Suppressor macrophage treated with lipopolysaccharide for 4 hours (primary cell): Measurements from ENCODE around the gene CASQ2.
"Not testable (repeated sequence)": the region's sequence is repeated elsewhere in the genome, so short reads cannot be mapped to it uniquely, and the experiment has no call there.

Experiments
- DNase-seq: peaks from one replicate; pipeline ENCODE4 v3.0.0-alpha.2; 2020

CASQ2 gene

GRCh38 chr1:115779075-115779474 is 10.6 kb upstream of the CASQ2 start:
- not testable (repeated sequence) for DNase-seq

GRCh38 chr1:115771847-115772457 is 3.4 kb upstream of the CASQ2 start:
- DNase-seq = peak; percentile 79

GRCh38 chr1:115771094-115771846 is 2.8 kb upstream of the CASQ2 start:
- no peak for DNase-seq

GRCh38 chr1:115767403-115767802 is 1.1 kb downstream of the CASQ2 start:
- DNase-seq = no peak

GRCh38 chr1:115765091-115765490 is 3.4 kb downstream of the CASQ2 start:
- no peak for DNase-seq

DNA sequence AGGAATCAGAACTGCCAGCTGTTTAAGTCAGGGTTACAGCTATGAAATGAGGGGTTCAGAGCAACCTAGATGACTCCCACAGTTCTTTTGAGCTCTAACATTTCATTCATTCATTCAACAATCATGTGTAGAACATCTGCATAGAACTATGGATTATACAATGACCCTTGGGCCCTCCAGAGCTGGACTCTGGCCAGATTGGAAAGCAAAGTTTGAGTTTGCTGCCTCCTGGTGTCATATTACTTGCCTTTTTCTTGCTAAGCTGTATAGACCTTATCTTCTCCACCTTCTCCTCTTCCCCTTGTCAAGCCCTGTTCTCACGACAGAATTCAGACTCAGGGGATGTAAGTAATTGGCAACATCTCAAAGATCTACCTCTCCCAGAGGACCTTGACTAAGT is 4.0 kb downstream of the CASQ2 start:
- DNase-seq = peak; percentile 41

GRCh38 chr1:115762779-115763178 is 5.7 kb downstream of the CASQ2 start:
- DNase-seq = no peak

GRCh38 chr1:115761601-115762302 is 6.8 kb downstream of the CASQ2 start:
- DNase-seq = no peak

DNA sequence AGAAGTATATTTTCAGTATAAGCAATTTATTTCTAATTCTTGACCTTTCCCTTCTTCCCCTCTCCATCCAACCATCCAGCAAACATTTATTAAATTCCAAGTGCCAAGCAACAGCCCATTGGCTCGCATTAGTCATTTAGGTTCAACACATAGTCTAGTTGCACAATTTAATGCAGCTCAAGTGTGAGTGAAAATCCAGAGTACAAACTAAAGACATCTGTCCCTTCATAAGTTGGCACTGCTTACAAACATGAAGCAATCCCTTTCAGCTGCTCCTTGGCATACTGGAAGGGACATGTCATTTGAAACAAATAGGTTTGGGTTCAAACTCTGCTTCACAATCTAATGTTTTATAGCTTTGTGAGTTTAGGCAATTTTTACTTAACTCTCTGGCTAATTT is 10.7 kb downstream of the CASQ2 start:
- no peak for DNase-seq

DNA sequence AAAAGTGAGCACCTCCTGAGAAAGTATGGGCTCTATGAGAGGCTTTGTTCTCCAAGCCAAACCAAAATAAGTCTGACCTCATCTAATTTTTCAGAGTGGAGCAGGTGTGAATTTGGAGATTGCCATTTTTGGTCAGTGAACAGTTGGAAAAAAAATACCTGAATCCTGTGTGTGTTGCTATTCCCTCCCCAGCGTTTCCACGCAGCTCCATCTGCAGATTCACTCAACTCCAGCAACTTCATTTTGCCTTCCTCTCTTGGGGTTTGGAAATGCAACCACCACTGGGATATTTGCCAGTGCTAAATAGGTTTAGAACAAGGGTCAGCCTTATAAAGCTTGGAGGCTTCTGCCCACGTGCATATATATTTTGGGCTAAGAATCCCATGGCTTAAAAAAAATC is 11.2 kb downstream of the CASQ2 start:
- DNase-seq = no peak

GRCh38 chr1:115755456-115756370 is 12.8 kb downstream of the CASQ2 start:
- no peak for DNase-seq

DNA sequence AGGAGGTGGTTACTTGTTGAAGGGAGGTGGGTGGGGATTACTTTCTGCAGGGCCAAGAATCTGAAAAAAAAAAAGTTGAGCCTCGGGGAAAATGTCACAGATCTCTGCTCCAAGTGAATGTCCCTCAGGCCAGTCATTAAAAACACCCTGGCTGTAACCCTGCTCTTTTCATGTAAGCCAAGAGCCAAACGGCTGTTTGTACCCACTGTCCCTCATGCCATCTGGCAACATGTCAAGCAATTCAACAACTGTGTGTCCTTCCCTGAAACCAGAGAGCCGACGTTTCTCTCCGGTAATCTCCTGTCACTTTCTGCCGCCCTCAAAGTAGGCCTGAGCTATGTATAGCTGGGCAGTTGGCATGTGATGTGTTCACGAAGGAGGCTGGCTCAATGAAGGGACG is 14.7 kb downstream of the CASQ2 start:
- no peak for DNase-seq

GRCh38 chr1:115753361-115753760 is 15.2 kb downstream of the CASQ2 start:
- DNase-seq = no peak

DNA sequence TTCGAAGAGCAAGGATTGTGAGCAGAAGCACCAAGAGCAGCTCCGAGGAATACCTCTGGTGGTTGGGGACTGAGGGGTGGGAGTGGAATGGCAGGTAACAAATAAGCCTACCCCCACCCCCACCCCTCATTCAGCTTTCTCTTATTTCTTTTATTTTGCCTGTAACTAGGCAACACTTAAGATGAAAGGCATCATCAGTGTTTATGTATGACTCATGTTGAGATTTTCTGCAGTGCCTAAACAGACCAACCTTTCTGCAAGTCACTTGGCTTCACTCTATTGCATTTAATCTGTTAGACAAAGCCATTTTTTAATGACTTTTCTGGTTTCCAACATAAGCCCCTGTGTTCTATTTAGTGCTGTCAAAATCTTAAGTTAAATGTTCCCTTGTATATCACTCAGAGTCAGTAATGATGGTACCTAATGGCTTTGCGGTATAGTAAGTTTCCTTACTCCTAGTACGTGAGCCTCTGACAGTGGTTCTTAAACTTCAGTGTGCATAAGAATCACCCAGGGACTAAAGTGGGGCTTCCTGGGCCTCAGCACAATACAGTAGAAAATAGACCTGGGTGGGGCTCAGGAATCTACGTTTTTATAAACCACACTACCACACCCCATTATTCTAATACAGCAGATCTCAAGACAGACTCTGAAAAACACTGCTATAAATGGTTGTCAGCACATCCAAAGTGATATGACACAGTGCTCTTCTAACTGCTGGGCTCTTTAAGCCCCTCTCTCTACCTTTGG is 19.9 kb downstream of the CASQ2 start:
- no peak for DNase-seq

- no peak for DNase-seq
Observed at GRCh38 chr1:115746021-115746690, 22.4 kb downstream of the CASQ2 start.

- no peak for DNase-seq
Observed at GRCh38 chr1:115744646-115745275, 23.8 kb downstream of the CASQ2 start.

DNA sequence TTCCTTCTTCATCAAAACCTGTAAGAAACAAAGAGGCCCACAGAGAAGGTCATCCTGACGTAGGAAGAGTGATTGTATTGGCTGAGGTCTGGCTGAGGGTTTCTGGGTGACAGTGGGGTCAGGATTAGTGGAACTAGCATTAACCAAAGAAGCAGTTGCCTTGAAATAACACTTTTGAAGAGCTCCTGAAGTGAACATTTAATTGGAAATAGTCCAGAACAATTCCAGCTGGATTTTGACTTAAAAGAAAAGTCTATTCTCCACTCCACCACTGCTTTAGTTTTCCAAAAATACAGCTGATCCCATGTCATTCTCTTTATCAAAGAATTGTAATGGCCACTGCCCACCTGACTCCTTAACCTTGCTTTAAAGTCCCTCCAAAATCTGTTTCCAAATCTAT is 27.7 kb downstream of the CASQ2 start:
- no peak for DNase-seq

- peak; percentile 70 for DNase-seq
Observed at GRCh38 chr1:115732316-115732715, 36.2 kb downstream of the CASQ2 start.

DNA sequence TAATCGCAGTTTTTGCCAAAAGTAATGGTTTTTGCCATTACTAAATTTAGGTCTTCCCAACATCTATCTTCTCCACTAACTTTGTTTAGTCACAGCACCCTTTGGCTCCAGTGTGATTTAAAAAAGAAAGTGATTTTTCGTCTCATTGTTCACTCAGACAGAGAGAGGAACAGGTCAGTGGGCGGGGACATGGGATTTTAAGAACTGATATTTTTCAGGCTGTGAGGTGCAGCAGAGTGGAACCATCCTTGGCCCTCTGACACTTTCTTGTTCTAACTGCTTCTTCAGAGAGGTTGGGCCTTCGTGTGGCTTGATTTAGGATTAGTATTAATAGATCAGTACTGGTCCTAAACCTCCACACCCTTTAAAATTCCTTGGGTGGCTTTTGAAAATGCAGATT is 38.8 kb downstream of the CASQ2 start:
- DNase-seq = peak; percentile 77

- DNase-seq = no peak
Observed at GRCh38 chr1:115728341-115728740, 40.2 kb downstream of the CASQ2 start.

DNA sequence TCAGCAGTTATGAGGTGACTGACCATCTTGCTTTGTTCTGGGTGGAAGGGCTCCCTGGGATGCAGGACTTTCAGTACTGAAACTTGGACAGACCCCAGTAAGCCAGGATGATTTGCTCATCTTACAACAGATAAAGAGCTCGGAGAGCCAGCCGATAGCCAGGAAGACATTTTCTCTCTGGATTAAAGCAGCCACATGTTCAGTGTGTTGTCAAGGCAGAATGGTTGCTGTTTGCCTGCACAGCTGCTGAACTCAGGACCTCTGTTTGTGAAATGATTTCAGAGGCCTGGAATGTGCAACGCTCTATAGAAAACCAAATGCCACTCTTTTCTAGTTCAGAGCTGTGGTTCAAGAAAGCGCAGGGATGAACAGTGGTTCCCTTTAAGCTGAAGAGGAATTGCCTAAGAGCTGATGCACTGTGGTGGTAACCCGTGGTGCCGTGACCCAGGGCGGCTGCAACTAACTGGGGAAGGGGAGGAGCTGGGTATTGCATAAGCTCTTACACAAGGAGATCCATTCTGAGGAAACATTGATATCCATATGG is 40.7 kb downstream of the CASQ2 start:
- peak; percentile 93 for DNase-seq
